Neural cell (in vitro differentiated cells): ENCODE measurements around the gene TIGD7. TPM values are rescaled to one million over a fixed set of nuclear protein-coding genes. Genes with fewer than 3 reads are reported as not detected.

Experiments
- H2AFZ ChIP-seq: fragments of 200-600, 300-800 bp; sonication (generic), shearing (Covaris generic); 2 replicates; pipeline ENCODE4 v1.6.0; 2014; ENCODE audit warnings: low read depth, mild to moderate bottlenecking, antibody characterized with exemption, low read length, moderate library complexity
- H3F3A ChIP-seq: fragments of 200-600 bp; shearing (Covaris generic); 2 replicates; pipeline ENCODE4 v1.6.1; 2016; ENCODE audit warnings: mild to moderate bottlenecking, moderate library complexity, mixed read lengths, antibody characterized with exemption, low read length; ENCODE audit not compliant: insufficient read depth, poor library complexity, severe bottlenecking
- H3K27ac ChIP-seq: fragments of 200-600, 300-800 bp; sonication (generic), shearing (Covaris generic); 2 replicates; pipeline ENCODE4 v1.5.1; 2014; ENCODE audit warnings: mild to moderate bottlenecking, low read length, moderate library complexity
- H3K27me3 ChIP-seq: fragments of 300-800, 200-600 bp; sonication (generic), shearing (Covaris generic); 2 replicates; pipeline ENCODE4 v1.6.0; 2014; ENCODE audit warnings: mild to moderate bottlenecking, low read depth, low read length, moderate library complexity; ENCODE audit not compliant: insufficient read depth
- H3K36me3 ChIP-seq: fragments of 300-800, 200-600 bp; sonication (generic), shearing (Covaris generic); 2 replicates; pipeline ENCODE4 v1.5.1; 2014; ENCODE audit warnings: mild to moderate bottlenecking, antibody characterized with exemption, low read length, moderate library complexity; ENCODE audit not compliant: insufficient read depth
- H3K4me2 ChIP-seq: fragments of 300-800, 200-600 bp; sonication (generic), shearing (Covaris generic); 2 replicates; pipeline ENCODE4 v1.6.0; 2014; ENCODE audit warnings: mild to moderate bottlenecking, low read length
- H3K4me3 ChIP-seq: fragments of 300-800, 200-600 bp; sonication (generic), shearing (Covaris generic); 2 replicates; pipeline ENCODE4 v1.5.1; 2014; ENCODE audit warnings: mild to moderate bottlenecking, low read length, moderate library complexity
- H3K79me2 ChIP-seq: fragments of 200-600 bp; shearing (Covaris generic); replicated peaks from 2 replicates; pipeline ENCODE4 v1.6.0; 2014; ENCODE audit warnings: mild to moderate bottlenecking, low read length, moderate library complexity; ENCODE audit not compliant: insufficient read depth
- H3K9ac ChIP-seq: fragments of 300-800, 200-600 bp; sonication (generic), shearing (Covaris generic); 2 replicates; pipeline ENCODE4 v1.6.1; 2016; ENCODE audit warnings: mild to moderate bottlenecking, low read length, mixed read lengths
- H3K9me2 ChIP-seq: fragments of 200-600 bp; shearing (Covaris generic); 2 replicates; pipeline ENCODE4 v1.6.1; 2016; ENCODE audit warnings: mild to moderate bottlenecking, low read length, mixed read lengths; ENCODE audit not compliant: insufficient read depth
- H3K9me3 ChIP-seq: fragments of 200-600, 300-800 bp; sonication (generic), shearing (Covaris generic); 2 replicates; pipeline ENCODE4 v1.6.1; 2016; ENCODE audit warnings: mild to moderate bottlenecking, mixed run types, low read length, moderate library complexity, mixed read lengths
- H4K20me1 ChIP-seq: fragments of 200-600 bp; shearing (Covaris generic); 2 replicates; pipeline ENCODE4 v1.6.1; 2016; ENCODE audit warnings: mild to moderate bottlenecking, mixed run types; ENCODE audit not compliant: insufficient read depth
- CTCF ChIP-seq: fragments of 450-650 bp; IDR thresholded peaks from 2 replicates; pipeline ENCODE4 v1.5.1; 2014; ENCODE audit warnings: antibody characterized with exemption, mild to moderate bottlenecking, moderate library complexity; ENCODE audit not compliant: poor library complexity, severe bottlenecking
- EP300 ChIP-seq: fragments of 450-650 bp; conservative IDR thresholded peaks from 2 replicates; pipeline ENCODE4 v1.6.1; 2014; ENCODE audit warnings: antibody characterized with exemption, mild to moderate bottlenecking, moderate library complexity; ENCODE audit not compliant: poor library complexity, severe bottlenecking
- EZH2 ChIP-seq: fragments of 200-600, 300-800 bp; shearing (Covaris generic), sonication (generic); IDR thresholded peaks from 2 replicates; pipeline ENCODE4 v1.6.1; 2014; ENCODE audit warnings: antibody characterized with exemption, low read length, borderline replicate concordance, mild to moderate bottlenecking; ENCODE audit not compliant: insufficient read depth, poor library complexity, severe bottlenecking
- MXI1 ChIP-seq: fragments of 450-650 bp; conservative IDR thresholded peaks from 2 replicates; pipeline ENCODE4 v1.6.1; 2014; ENCODE audit warnings: antibody characterized with exemption, mild to moderate bottlenecking; ENCODE audit not compliant: poor library complexity, severe bottlenecking
- POLR2AphosphoS5 ChIP-seq: IDR thresholded peaks from 2 replicates; pipeline ENCODE4 v1.6.1; 2012
- RAD21 ChIP-seq: fragments of 450-650 bp; conservative IDR thresholded peaks from 2 replicates; pipeline ENCODE4 v1.6.1; 2014; ENCODE audit warnings: antibody characterized with exemption, mild to moderate bottlenecking, moderate library complexity
- REST ChIP-seq: IDR thresholded peaks from 2 replicates; pipeline ENCODE4 v1.6.1; 2012; ENCODE audit warnings: borderline replicate concordance
- SMC3 ChIP-seq: fragments of 450-650 bp; conservative IDR thresholded peaks from 2 replicates; pipeline ENCODE4 v1.6.1; 2014; ENCODE audit warnings: antibody characterized with exemption, mild to moderate bottlenecking, moderate library complexity; ENCODE audit not compliant: poor library complexity
- TAF1 ChIP-seq: IDR thresholded peaks from 2 replicates; pipeline ENCODE4 v1.6.1; 2012; ENCODE audit warnings: low read depth
- polyA plus RNA-seq: library from polyadenylated mRNA; depleted of rRNA; stranded (reverse); fragments of >200 nt; gene quantifications from 2 replicates; pipeline ENCODE4 v1.2.3, GENCODE V29; 2014

TIGD7 gene
- polyA plus RNA-seq, 1 donor from 2014 or later, result 25.2 TPM

- H3K9me2 ChIP-seq, result no peaks in the 10 kb centered on the region
- H3K9me3 ChIP-seq, result no peaks in the 10 kb centered on the region
- no peaks in the 10 kb centered on the region for H3K36me3 ChIP-seq
- H2AFZ ChIP-seq, result no peak overlapping the region
- no peak overlapping the region for H3K27ac ChIP-seq
- no peak overlapping the region for H3K4me2 ChIP-seq
- H3F3A ChIP-seq, result no peaks in the 10 kb centered on the region
- no peak for TF ChIP-seq EP300
- TF ChIP-seq TAF1, result no peak
- no peaks in the 10 kb centered on the region for H4K20me1 ChIP-seq
- H3K79me2 ChIP-seq, result no peaks in the 10 kb centered on the region
- H3K27me3 ChIP-seq, result no peaks in the 10 kb centered on the region
- H3K4me3 ChIP-seq, result no peak overlapping the region
- H3K9ac ChIP-seq, result no peak overlapping the region
Measured at GRCh38 chr16:3348547-3349167, 43.4 kb upstream of the TIGD7 start.

- Histone ChIP-seq H3K9ac (no peak overlapping the region), H3K79me2 (no peaks in the 10 kb centered on the region), H4K20me1 (no peaks in the 10 kb centered on the region), H3K27ac (no peak overlapping the region), H3K36me3 (no peaks in the 10 kb centered on the region), H3K9me3 (no peaks in the 10 kb centered on the region), H2AFZ (no peak overlapping the region), H3K4me2 (no peak overlapping the region), H3K9me2 (no peaks in the 10 kb centered on the region), H3K4me3 (no peak overlapping the region), H3K27me3 (no peaks in the 10 kb centered on the region), H3F3A (no peaks in the 10 kb centered on the region)
- no peak for TF ChIP-seq CTCF
- TF ChIP-seq TAF1, result no peak
- no peak for TF ChIP-seq REST
- TF ChIP-seq EP300, result no peak
Measured at GRCh38 chr16:3347586-3347985, 42.4 kb upstream of the TIGD7 start.

GRCh38 chr16:3346041-3346440 lies 40.8 kb upstream of the TIGD7 start:
- Histone ChIP-seq H3K9me3 (no peaks in the 10 kb centered on the region), H3K27ac (no peak overlapping the region), H3K36me3 (no peaks in the 10 kb centered on the region), H3K4me2 (no peak overlapping the region), H3K79me2 (no peaks in the 10 kb centered on the region), H2AFZ (no peak overlapping the region), H3K9ac (no peak overlapping the region), H3K27me3 (no peaks in the 10 kb centered on the region), H4K20me1 (no peaks in the 10 kb centered on the region), H3K9me2 (no peaks in the 10 kb centered on the region), H3F3A (no peaks in the 10 kb centered on the region), H3K4me3 (no peak overlapping the region)
- no peak for TF ChIP-seq CTCF
- no peak for TF ChIP-seq REST
- no peak for TF ChIP-seq SMC3
- TF ChIP-seq EP300, result no peak
- TF ChIP-seq POLR2AphosphoS5, result no peak
- no peak for TF ChIP-seq RAD21
- no peak for TF ChIP-seq EZH2
- TF ChIP-seq MXI1, result no peak
- no peak for TF ChIP-seq TAF1
